Measurements from ENCODE around the gene PRM2. TPM values are rescaled to one million over a fixed set of nuclear protein-coding genes. Genes with fewer than 3 reads are reported as not detected.

PRM2 gene
- total RNA-seq, 1 donor from 2014 or later: not detected

- H3K27ac Mint-ChIP-seq: no peak overlapping the region
- DNase-seq (ENCODE audit: low spot score in 2 of 2, unreplicated experiment in 2 of 2): no peak
- H3K9me3 Mint-ChIP-seq: no peaks in the 10 kb centered on the region
- peaks cover 16% of the 10 kb centered on the region for H3K4me1 Mint-ChIP-seq
- no peak overlapping the region for H3K4me3 Mint-ChIP-seq
- no peaks in the 10 kb centered on the region for H3K27me3 Mint-ChIP-seq (ENCODE audit: low read depth)
- H3K36me3 Mint-ChIP-seq: no peaks in the 10 kb centered on the region
- TF ChIP-seq, protein P1, sequence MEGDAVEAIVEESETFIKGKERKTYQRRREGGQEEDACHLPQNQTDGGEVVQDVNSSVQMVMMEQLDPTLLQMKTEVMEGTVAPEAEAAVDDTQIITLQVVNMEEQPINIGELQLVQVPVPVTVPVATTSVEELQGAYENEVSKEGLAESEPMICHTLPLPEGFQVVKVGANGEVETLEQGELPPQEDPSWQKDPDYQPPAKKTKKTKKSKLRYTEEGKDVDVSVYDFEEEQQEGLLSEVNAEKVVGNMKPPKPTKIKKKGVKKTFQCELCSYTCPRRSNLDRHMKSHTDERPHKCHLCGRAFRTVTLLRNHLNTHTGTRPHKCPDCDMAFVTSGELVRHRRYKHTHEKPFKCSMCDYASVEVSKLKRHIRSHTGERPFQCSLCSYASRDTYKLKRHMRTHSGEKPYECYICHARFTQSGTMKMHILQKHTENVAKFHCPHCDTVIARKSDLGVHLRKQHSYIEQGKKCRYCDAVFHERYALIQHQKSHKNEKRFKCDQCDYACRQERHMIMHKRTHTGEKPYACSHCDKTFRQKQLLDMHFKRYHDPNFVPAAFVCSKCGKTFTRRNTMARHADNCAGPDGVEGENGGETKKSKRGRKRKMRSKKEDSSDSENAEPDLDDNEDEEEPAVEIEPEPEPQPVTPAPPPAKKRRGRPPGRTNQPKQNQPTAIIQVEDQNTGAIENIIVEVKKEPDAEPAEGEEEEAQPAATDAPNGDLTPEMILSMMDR (IDR thresholded peaks at IDR 0.05; ENCODE audit: unreplicated experiment): no peak
Measured at GRCh38 chr16:11276896-11277593, 765 bp upstream of the PRM2 start.

DNA sequence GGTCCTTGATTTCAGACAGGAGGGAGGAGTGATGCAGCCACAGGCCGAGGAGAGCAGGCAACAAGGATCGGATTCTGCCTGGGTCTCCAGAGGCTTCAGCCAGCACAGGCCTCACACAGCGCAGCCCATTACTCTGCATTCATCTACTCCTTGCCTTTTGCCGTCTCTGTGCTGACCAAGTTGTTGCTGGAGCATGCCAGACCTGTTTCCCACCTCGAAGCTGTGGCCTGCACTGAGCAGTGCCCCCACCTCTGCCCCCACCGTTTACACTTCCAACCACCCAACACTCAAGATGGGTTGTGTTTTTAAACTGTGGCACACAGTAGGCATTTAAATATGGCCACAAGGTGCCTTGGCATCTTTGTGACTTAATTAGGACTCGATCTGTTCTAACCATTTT is 1.3 kb downstream of the PRM2 start:
- no peak overlapping the region for H3K4me3 Mint-ChIP-seq
- no peaks in the 10 kb centered on the region for H3K9me3 Mint-ChIP-seq
- H3K4me1 Mint-ChIP-seq: peaks cover 16% of the 10 kb centered on the region
- no peak overlapping the region for H3K27ac Mint-ChIP-seq
- no peaks in the 10 kb centered on the region for H3K36me3 Mint-ChIP-seq
- TF ChIP-seq, protein P1 (IDR thresholded peaks at IDR 0.05; ENCODE audit: unreplicated experiment): no peak
- no peak for DNase-seq (ENCODE audit: low spot score in 2 of 2, unreplicated experiment in 2 of 2)
- H3K27me3 Mint-ChIP-seq (ENCODE audit: low read depth): no peaks in the 10 kb centered on the region

GRCh38 chr16:11273721-11274324 is 2.5 kb downstream of the PRM2 start:
- TF ChIP-seq, protein P1 (IDR thresholded peaks at IDR 0.05; ENCODE audit: unreplicated experiment): no peak
- Mint-ChIP-seq H3K4me1 (peaks cover 12% of the 10 kb centered on the region), H3K27ac (peak overlapping the region; percentile 89), H3K36me3 (no peaks in the 10 kb centered on the region), H3K4me3 (no peak overlapping the region), H3K9me3 (no peaks in the 10 kb centered on the region), H3K27me3 (ENCODE audit: low read depth) (no peaks in the 10 kb centered on the region)
- DNase-seq (ENCODE audit: low spot score in 2 of 2, unreplicated experiment in 2 of 2): no peak

GRCh38 chr16:11272921-11273720 is 3.2 kb downstream of the PRM2 start, which contains the start of gene PRM3:
Gene PRM3, minus strand, starts transcription at chr16:11273629. Its CDS starts 34 bp downstream, at chr16:11273595.
- TF ChIP-seq, protein P1 (IDR thresholded peaks at IDR 0.05; ENCODE audit: unreplicated experiment): no peak
- no peak for DNase-seq (ENCODE audit: low spot score in 2 of 2, unreplicated experiment in 2 of 2)
- H3K27me3 Mint-ChIP-seq (ENCODE audit: low read depth): no peaks in the 10 kb centered on the region
- H3K36me3 Mint-ChIP-seq: no peaks in the 10 kb centered on the region
- H3K9me3 Mint-ChIP-seq: no peaks in the 10 kb centered on the region
- peaks cover 12% of the 10 kb centered on the region for H3K4me1 Mint-ChIP-seq
- H3K4me3 Mint-ChIP-seq: no peak within 1 kb of the TSS
- peak within 1 kb of the TSS; percentile 89 for H3K27ac Mint-ChIP-seq

- TF ChIP-seq, protein P1 (IDR thresholded peaks at IDR 0.05; ENCODE audit: unreplicated experiment): no peak
- Mint-ChIP-seq H3K4me1 (peaks cover 12% of the 10 kb centered on the region), H3K4me3 (no peak overlapping the region), H3K9me3 (no peaks in the 10 kb centered on the region), H3K36me3 (no peaks in the 10 kb centered on the region), H3K27ac (no peak overlapping the region), H3K27me3 (ENCODE audit: low read depth) (no peaks in the 10 kb centered on the region)
- DNase-seq (ENCODE audit: low spot score in 2 of 2, unreplicated experiment in 2 of 2): no peak
Measured at GRCh38 chr16:11272484-11272883, 3.8 kb downstream of the PRM2 start.

All from mesothelial cell of epicardium (in vitro differentiated cells).